Testis (tissue), 2 donors: ENCODE measurements around the gene PRAME.

ENCODE experiments used
- CTCF ChIP-seq, 3 experiments: fragments of 450-650 bp in 2 of 3; fragments of 200-600 bp in 1 of 3; sonication (generic) in 1 of 3; IDR thresholded peaks; one replicate each; pipeline ENCODE4 v1.5.1; 2016 to 2019; ENCODE audit warnings: antibody characterized with exemption in 3 of 3, mild to moderate bottlenecking in 2 of 3, moderate library complexity in 1 of 3
- POLR2A ChIP-seq: fragments of 450-650 bp; IDR thresholded peaks from one replicate; pipeline ENCODE4 v1.6.1; 2017; ENCODE audit warnings: antibody characterized with exemption, mild to moderate bottlenecking, moderate library complexity

GRCh38 chr22:22550789-22551434, 8.2 kb downstream of the PRAME start:
- TF ChIP-seq CTCF (IDR thresholded peaks at IDR 0.05) = no peak
- no peak for TF ChIP-seq POLR2A
